GM23338 (cell line): ENCODE results near the gene FAF1. TPM values are rescaled to one million over a fixed set of nuclear protein-coding genes. Genes with fewer than 3 reads are reported as not detected.

Experiments used
- ATAC-seq: fragments of 200-7000 bp; cut with Tn5 transposase; 3 replicates; pipeline ENCODE4 v1.9.1; 2020
- DNase-seq: peaks from one replicate; pipeline ENCODE4 v3.0.0-alpha.2; 2015; ENCODE audit warnings: low spot score
- H2AFZ ChIP-seq: fragments of 200-600 bp; sonication (generic); 2 replicates; pipeline ENCODE4 v1.8.0; 2016; ENCODE audit warnings: antibody characterized with exemption, mild to moderate bottlenecking, moderate library complexity
- H3F3A ChIP-seq: fragments of 200-600 bp; sonication (generic); replicated peaks from 2 replicates; pipeline ENCODE4 v1.8.0; 2017; ENCODE audit warnings: antibody characterized with exemption, mixed run types, low read depth
- H3K27ac ChIP-seq: fragments of 200-600 bp; sonication (generic); 2 replicates; pipeline ENCODE4 v1.6.1; 2016; ENCODE audit warnings: low read depth
- H3K27me3 ChIP-seq: fragments of 200-600 bp; sonication (generic); 2 replicates; pipeline ENCODE4 v1.8.0; 2016; ENCODE audit warnings: mild to moderate bottlenecking, mixed run types, moderate library complexity; ENCODE audit not compliant: insufficient read depth
- H3K36me3 ChIP-seq: fragments of 200-600 bp; sonication (generic); 2 replicates; pipeline ENCODE4 v1.8.0; 2016; ENCODE audit warnings: mild to moderate bottlenecking; ENCODE audit not compliant: insufficient read depth
- H3K4me1 ChIP-seq: fragments of 200-600 bp; sonication (generic); 2 replicates; pipeline ENCODE4 v1.8.0; 2016; ENCODE audit warnings: mild to moderate bottlenecking, moderate library complexity; ENCODE audit not compliant: insufficient read depth
- H3K4me2 ChIP-seq: fragments of 200-600 bp; sonication (generic); 2 replicates; pipeline ENCODE4 v1.7.1; 2017; ENCODE audit warnings: mixed run types
- H3K4me3 ChIP-seq: fragments of 200-600 bp; sonication (generic); 2 replicates; pipeline ENCODE4 v1.6.1; 2016; ENCODE audit warnings: mixed run types
- H3K79me2 ChIP-seq: fragments of 200-600 bp; sonication (generic); replicated peaks from 2 replicates; pipeline ENCODE4 v1.8.0; 2017; ENCODE audit warnings: mild to moderate bottlenecking; ENCODE audit not compliant: insufficient read depth
- H3K9me2 ChIP-seq: fragments of 200-600 bp; sonication (generic); 2 replicates; pipeline ENCODE4 v1.8.0; 2017; ENCODE audit not compliant: insufficient read depth
- H4K20me1 ChIP-seq: fragments of 200-600 bp; sonication (generic); replicated peaks from 2 replicates; pipeline ENCODE4 v1.8.0; 2017; ENCODE audit warnings: mild to moderate bottlenecking; ENCODE audit not compliant: insufficient read depth
- H3K27ac Mint-ChIP-seq: 2 replicates; pipeline ENCODE4 v1.8.0; 2020; ENCODE audit warnings: inconsistent platforms, mild to moderate bottlenecking, moderate library complexity, mixed read lengths
- H3K27me3 Mint-ChIP-seq: 3 replicates; pipeline ENCODE4 v1.8.0; 2022; ENCODE audit warnings: low read depth, mild to moderate bottlenecking, moderate library complexity, mixed read lengths, inconsistent platforms; ENCODE audit not compliant: insufficient read depth, poor library complexity
- H3K36me3 Mint-ChIP-seq: 3 replicates; pipeline ENCODE4 v1.8.0; 2021; ENCODE audit warnings: low read depth, mild to moderate bottlenecking, inconsistent platforms, moderate library complexity, mixed read lengths
- H3K4me1 Mint-ChIP-seq: 3 replicates; pipeline ENCODE4 v1.8.0; 2020; ENCODE audit warnings: mild to moderate bottlenecking, inconsistent platforms, mixed read lengths
- H3K4me3 Mint-ChIP-seq: 3 replicates; pipeline ENCODE4 v1.8.0; 2021; ENCODE audit warnings: moderate library complexity, mild to moderate bottlenecking, inconsistent platforms, mixed read lengths
- H3K9me3 Mint-ChIP-seq: 3 replicates; pipeline ENCODE4 v1.8.0; 2020; ENCODE audit warnings: moderate library complexity, mild to moderate bottlenecking, inconsistent platforms, mixed read lengths
- EZH2 ChIP-seq: fragments of 200-600 bp; sonication (generic); IDR thresholded peaks from one replicate; pipeline ENCODE4 v1.8.0; 2017; ENCODE audit warnings: antibody characterized with exemption, mild to moderate bottlenecking, low read depth; ENCODE audit not compliant: unreplicated experiment
- EZH2phosphoT487 ChIP-seq: fragments of 200-600 bp; sonication (generic); IDR thresholded peaks from one replicate; pipeline ENCODE4 v1.8.1; 2018; ENCODE audit warnings: antibody characterized with exemption; ENCODE audit not compliant: unreplicated experiment
- JUNB ChIP-seq: IDR thresholded peaks from one replicate; pipeline ENCODE4 v1.6.1; 2016; ENCODE audit warnings: antibody characterized with exemption; ENCODE audit not compliant: unreplicated experiment
- POLR2AphosphoS5 ChIP-seq: IDR thresholded peaks from 2 replicates; pipeline ENCODE4 v1.6.1; 2016; ENCODE audit warnings: antibody characterized with exemption, low read depth
- ZNF331 ChIP-seq: fragments of 250-450 bp; sonication (Bioruptor Pico); IDR thresholded peaks from 2 replicates; pipeline ENCODE4 v1.5.0; 2020; ENCODE audit warnings: low read depth, mild to moderate bottlenecking, moderate library complexity
- polyA plus RNA-seq: library from polyadenylated mRNA; unstranded; fragments of >200 nt; fragmentation: Nextera tagmentation; extraction: Ambion mirVana; gene quantifications from 2 replicates; pipeline ENCODE4 v1.2.1, GENCODE V29; 2016
- total RNA-seq: library from RNA; depleted of rRNA; stranded (reverse); fragments of >200 nt; shearing (Covaris generic); gene quantifications from 2 replicates; pipeline ENCODE4 v1.2.3, GENCODE V29; 2014
- TF ChIP-seq, protein P1 (sequence below): fragments of 250-450 bp; sonication (Bioruptor Pico); IDR thresholded peaks from 2 replicates; pipeline ENCODE4 v1.5.0; 2020; ENCODE audit warnings: mild to moderate bottlenecking, moderate library complexity
- TF ChIP-seq, protein P2 (sequence below): IDR thresholded peaks from 2 replicates; pipeline ENCODE4 v1.6.1; 2016; ENCODE audit warnings: antibody characterized with exemption
- TF ChIP-seq, protein P3 (sequence below), 2 experiments: fragments of 200-600 bp in 1 of 2; sonication (generic) in 1 of 2; conservative IDR thresholded peaks; 2 replicates each; pipeline versions ENCODE4 v1.5.1 to v1.6.1; 2016 to 2017; ENCODE audit warnings: antibody characterized with exemption in 2 of 2, low read depth in 2 of 2, mild to moderate bottlenecking in 2 of 2, moderate library complexity in 1 of 2

Gene FAF1
- total and polyA plus RNA-seq, 2 experiments from 2014 or later: 24.1 to 53.2 TPM

DNA sequence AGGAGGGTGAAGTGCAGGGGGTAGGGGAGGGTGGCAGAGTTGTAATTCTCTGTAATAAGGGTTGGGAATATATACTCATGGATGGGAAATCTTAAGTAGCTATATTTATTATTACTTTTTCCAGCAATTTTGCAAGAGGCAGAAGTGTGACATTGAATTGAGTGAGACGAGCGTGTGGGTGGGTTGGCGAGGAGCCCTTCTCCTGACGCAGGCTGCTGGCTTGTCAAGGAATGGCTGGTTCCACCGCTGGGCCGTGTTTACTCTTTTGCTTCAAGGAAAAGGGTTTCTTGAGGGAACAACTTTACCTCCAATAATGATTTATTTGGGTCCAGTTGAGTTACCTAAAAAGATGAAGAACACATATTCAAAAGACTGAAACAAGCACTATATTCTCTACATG, 518.9 kb downstream of the FAF1 start (continued):
- TF ChIP-seq, protein P1, sequence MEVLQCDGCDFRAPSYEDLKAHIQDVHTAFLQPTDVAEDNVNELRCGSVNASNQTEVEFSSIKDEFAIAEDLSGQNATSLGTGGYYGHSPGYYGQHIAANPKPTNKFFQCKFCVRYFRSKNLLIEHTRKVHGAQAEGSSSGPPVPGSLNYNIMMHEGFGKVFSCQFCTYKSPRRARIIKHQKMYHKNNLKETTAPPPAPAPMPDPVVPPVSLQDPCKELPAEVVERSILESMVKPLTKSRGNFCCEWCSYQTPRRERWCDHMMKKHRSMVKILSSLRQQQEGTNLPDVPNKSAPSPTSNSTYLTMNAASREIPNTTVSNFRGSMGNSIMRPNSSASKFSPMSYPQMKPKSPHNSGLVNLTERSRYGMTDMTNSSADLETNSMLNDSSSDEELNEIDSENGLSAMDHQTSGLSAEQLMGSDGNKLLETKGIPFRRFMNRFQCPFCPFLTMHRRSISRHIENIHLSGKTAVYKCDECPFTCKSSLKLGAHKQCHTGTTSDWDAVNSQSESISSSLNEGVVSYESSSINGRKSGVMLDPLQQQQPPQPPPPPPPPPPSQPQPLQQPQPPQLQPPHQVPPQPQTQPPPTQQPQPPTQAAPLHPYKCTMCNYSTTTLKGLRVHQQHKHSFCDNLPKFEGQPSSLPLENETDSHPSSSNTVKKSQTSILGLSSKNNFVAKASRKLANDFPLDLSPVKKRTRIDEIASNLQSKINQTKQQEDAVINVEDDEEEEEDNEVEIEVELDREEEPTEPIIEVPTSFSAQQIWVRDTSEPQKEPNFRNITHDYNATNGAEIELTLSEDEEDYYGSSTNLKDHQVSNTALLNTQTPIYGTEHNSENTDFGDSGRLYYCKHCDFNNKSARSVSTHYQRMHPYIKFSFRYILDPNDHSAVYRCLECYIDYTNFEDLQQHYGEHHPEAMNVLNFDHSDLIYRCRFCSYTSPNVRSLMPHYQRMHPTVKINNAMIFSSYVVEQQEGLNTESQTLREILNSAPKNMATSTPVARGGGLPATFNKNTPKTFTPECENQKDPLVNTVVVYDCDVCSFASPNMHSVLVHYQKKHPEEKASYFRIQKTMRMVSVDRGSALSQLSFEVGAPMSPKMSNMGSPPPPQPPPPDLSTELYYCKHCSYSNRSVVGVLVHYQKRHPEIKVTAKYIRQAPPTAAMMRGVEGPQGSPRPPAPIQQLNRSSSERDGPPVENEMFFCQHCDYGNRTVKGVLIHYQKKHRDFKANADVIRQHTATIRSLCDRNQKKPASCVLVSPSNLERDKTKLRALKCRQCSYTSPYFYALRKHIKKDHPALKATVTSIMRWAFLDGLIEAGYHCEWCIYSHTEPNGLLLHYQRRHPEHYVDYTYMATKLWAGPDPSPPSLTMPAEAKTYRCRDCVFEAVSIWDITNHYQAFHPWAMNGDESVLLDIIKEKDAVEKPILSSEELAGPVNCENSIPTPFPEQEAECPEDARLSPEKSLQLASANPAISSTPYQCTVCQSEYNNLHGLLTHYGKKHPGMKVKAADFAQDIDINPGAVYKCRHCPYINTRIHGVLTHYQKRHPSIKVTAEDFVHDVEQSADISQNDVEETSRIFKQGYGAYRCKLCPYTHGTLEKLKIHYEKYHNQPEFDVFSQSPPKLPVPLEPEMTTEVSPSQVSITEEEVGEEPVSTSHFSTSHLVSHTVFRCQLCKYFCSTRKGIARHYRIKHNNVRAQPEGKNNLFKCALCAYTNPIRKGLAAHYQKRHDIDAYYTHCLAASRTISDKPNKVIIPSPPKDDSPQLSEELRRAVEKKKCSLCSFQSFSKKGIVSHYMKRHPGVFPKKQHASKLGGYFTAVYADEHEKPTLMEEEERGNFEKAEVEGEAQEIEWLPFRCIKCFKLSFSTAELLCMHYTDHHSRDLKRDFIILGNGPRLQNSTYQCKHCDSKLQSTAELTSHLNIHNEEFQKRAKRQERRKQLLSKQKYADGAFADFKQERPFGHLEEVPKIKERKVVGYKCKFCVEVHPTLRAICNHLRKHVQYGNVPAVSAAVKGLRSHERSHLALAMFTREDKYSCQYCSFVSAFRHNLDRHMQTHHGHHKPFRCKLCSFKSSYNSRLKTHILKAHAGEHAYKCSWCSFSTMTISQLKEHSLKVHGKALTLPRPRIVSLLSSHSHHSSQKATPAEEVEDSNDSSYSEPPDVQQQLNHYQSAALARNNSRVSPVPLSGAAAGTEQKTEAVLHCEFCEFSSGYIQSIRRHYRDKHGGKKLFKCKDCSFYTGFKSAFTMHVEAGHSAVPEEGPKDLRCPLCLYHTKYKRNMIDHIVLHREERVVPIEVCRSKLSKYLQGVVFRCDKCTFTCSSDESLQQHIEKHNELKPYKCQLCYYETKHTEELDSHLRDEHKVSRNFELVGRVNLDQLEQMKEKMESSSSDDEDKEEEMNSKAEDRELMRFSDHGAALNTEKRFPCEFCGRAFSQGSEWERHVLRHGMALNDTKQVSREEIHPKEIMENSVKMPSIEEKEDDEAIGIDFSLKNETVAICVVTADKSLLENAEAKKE: no peak
- TF ChIP-seq, protein P2, sequence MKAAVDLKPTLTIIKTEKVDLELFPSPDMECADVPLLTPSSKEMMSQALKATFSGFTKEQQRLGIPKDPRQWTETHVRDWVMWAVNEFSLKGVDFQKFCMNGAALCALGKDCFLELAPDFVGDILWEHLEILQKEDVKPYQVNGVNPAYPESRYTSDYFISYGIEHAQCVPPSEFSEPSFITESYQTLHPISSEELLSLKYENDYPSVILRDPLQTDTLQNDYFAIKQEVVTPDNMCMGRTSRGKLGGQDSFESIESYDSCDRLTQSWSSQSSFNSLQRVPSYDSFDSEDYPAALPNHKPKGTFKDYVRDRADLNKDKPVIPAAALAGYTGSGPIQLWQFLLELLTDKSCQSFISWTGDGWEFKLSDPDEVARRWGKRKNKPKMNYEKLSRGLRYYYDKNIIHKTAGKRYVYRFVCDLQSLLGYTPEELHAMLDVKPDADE: no peak
- TF ChIP-seq EZH2 (no peak), POLR2AphosphoS5 (no peak), EZH2phosphoT487 (no peak), ZNF331 (CRISPR knock-in tag) (no peak)

DNA sequence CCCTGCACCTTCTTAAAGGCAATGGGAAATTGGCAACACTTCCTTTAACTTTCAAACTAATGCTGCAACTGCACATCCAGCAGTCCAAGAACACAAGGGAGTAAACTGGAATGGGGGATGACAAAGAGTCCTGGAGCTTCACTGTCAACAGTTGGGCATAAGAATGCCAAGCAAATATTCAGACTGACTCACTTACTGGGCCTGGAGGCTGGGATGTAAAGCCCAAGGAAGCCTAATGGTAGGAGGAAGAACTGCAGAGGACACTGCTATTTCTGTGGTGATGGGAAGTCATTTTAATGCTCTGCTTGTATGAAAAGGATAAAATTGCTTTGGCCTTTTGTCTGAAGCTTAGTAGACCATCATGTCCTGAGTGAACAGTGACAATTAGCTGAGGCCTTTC, 521.1 kb downstream of the FAF1 start:
- no peaks in the 10 kb centered on the region; the same call in 1 of the 2 replicates for H3K36me3 ChIP-seq
- Mint-ChIP-seq H3K4me1 (no peaks in the 10 kb centered on the region; the same call in 2 of the 3 replicates), H3K9me3 (no peaks in the 10 kb centered on the region), H3K4me3 (no peak overlapping the region), H3K27ac (no peak overlapping the region), H3K36me3 (no peaks in the 10 kb centered on the region; the same call in 2 of the 3 replicates), H3K27me3 (peaks cover 1% of the 10 kb centered on the region)
- TF ChIP-seq, protein P2: no peak
- TF ChIP-seq, protein P3, sequence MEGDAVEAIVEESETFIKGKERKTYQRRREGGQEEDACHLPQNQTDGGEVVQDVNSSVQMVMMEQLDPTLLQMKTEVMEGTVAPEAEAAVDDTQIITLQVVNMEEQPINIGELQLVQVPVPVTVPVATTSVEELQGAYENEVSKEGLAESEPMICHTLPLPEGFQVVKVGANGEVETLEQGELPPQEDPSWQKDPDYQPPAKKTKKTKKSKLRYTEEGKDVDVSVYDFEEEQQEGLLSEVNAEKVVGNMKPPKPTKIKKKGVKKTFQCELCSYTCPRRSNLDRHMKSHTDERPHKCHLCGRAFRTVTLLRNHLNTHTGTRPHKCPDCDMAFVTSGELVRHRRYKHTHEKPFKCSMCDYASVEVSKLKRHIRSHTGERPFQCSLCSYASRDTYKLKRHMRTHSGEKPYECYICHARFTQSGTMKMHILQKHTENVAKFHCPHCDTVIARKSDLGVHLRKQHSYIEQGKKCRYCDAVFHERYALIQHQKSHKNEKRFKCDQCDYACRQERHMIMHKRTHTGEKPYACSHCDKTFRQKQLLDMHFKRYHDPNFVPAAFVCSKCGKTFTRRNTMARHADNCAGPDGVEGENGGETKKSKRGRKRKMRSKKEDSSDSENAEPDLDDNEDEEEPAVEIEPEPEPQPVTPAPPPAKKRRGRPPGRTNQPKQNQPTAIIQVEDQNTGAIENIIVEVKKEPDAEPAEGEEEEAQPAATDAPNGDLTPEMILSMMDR (conservative IDR thresholded peaks at IDR 0.05; ENCODE audit: low read depth in 2 of 2): peak; percentile 17 to 39; a peak in 1 of 4 replicates
- no peak for TF ChIP-seq EZH2phosphoT487
- no peak for TF ChIP-seq JUNB
- H3F3A ChIP-seq: no peaks in the 10 kb centered on the region
- H2AFZ ChIP-seq: no peak overlapping the region
- H3K9me2 ChIP-seq: no peaks in the 10 kb centered on the region
- no peak overlapping the region for H3K4me3 ChIP-seq
- ATAC-seq (peak; percentile 65), DNase-seq (peak; percentile 48)
- no peaks in the 10 kb centered on the region for H3K4me1 ChIP-seq
- H3K79me2 ChIP-seq: no peaks in the 10 kb centered on the region
- no peaks in the 10 kb centered on the region for H4K20me1 ChIP-seq
- peaks cover 12% of the 10 kb centered on the region for H3K27me3 ChIP-seq
- no peak overlapping the region for H3K27ac ChIP-seq
- no peak overlapping the region for H3K4me2 ChIP-seq
